HEK293 (cell line): ENCODE results near the gene GNMT.

Experiments
- CTCF ChIA-PET: fragments of 350-600 bp; formaldehyde crosslinking; extraction: SDS; loops from one replicate; lab custom pipeline; 2021; ENCODE audit warnings: antibody characterized with exemption; lab: Yijun Ruan, JAX
- POLR2A ChIA-PET: fragments of 300-600 bp; formaldehyde crosslinking; extraction: SDS; loops from one replicate; lab custom pipeline; 2020; ENCODE audit warnings: antibody characterized with exemption, inconsistent platforms; lab: Yijun Ruan, JAX
- H3K27ac ChIP-seq: fragments of 200-500 bp; sonication (Bioruptor generic); 2 replicates; pipeline ENCODE4 v1.5.1; 2014; ENCODE audit warnings: low read depth, low read length, control low read depth, inconsistent platforms; ENCODE audit errors: extremely low read depth
- H3K36me3 ChIP-seq, 2 experiments: fragments of 200-500 bp in 1 of 2; sonication (Bioruptor generic) in 1 of 2; 1 replicate in 1 of 2; 2 replicates in 1 of 2; pipeline ENCODE4 v1.5.1; 2014 to 2017; ENCODE audit warnings: inconsistent platforms in 2 of 2, low read length in 2 of 2; ENCODE audit not compliant: control insufficient read depth in 2 of 2, insufficient read depth in 1 of 2
- H3K4me1 ChIP-seq: fragments of 200-500 bp; sonication (Bioruptor generic); 2 replicates; pipeline ENCODE4 v1.5.1; 2014; ENCODE audit warnings: mild to moderate bottlenecking, low read length, inconsistent platforms; ENCODE audit not compliant: control insufficient read depth, insufficient read depth
- H3K4me3 ChIP-seq: 2 replicates; pipeline ENCODE4 v1.5.1; 2011; ENCODE audit warnings: low read depth, mild to moderate bottlenecking, control low read depth, low read length, moderate library complexity
- H3K9me3 ChIP-seq: fragments of 200-500 bp; sonication (Bioruptor generic); 2 replicates; pipeline ENCODE4 v1.5.1; 2014; ENCODE audit warnings: low read depth, low read length, inconsistent platforms; ENCODE audit not compliant: control insufficient read depth, insufficient read depth
- BCL11B ChIP-seq: fragments of 450-650 bp; formaldehyde crosslinking; IDR thresholded peaks from 2 replicates; pipeline ENCODE4 v1.5.1; 2016; ENCODE audit warnings: low read depth, missing biosample characterization, missing genetic modification characterization
- EGR2 ChIP-seq: fragments of 450-650 bp; formaldehyde crosslinking; IDR thresholded peaks from 2 replicates; pipeline ENCODE4 v1.5.1; 2016; ENCODE audit warnings: low read depth, missing biosample characterization, missing genetic modification characterization
- GLI4 ChIP-seq: fragments of 450-650 bp; formaldehyde crosslinking; IDR thresholded peaks from 2 replicates; pipeline ENCODE4 v1.5.1; 2016; ENCODE audit warnings: missing biosample characterization, missing genetic modification characterization
- IKZF3 ChIP-seq: fragments of 450-650 bp; IDR thresholded peaks from 2 replicates; pipeline ENCODE4 v1.5.0; 2018; ENCODE audit warnings: missing biosample characterization, mild to moderate bottlenecking, missing genetic modification characterization, moderate library complexity
- MZF1 ChIP-seq: fragments of 450-650 bp; formaldehyde crosslinking; IDR thresholded peaks from 2 replicates; pipeline ENCODE4 v1.5.1; 2017; ENCODE audit warnings: missing biosample characterization, missing genetic modification characterization, borderline replicate concordance
- ZNF174 ChIP-seq: fragments of 450-650 bp; formaldehyde crosslinking; IDR thresholded peaks from 2 replicates; pipeline ENCODE4 v1.5.0; 2017; ENCODE audit warnings: missing biosample characterization, mild to moderate bottlenecking, missing genetic modification characterization
- ZNF223 ChIP-seq: fragments of 450-650 bp; formaldehyde crosslinking; IDR thresholded peaks from 2 replicates; pipeline ENCODE4 v1.5.1; 2016; ENCODE audit warnings: missing biosample characterization, missing genetic modification characterization
- ZNF23 ChIP-seq: fragments of 450-650 bp; formaldehyde crosslinking; IDR thresholded peaks from 2 replicates; pipeline ENCODE4 v1.5.1; 2016; ENCODE audit warnings: missing biosample characterization, missing genetic modification characterization, borderline replicate concordance
- ZNF311 ChIP-seq: fragments of 450-650 bp; formaldehyde crosslinking; IDR thresholded peaks from 2 replicates; pipeline ENCODE4 v1.5.1; 2017; ENCODE audit warnings: missing biosample characterization, missing genetic modification characterization, borderline replicate concordance
- ZNF362 ChIP-seq: fragments of 450-650 bp; formaldehyde crosslinking; IDR thresholded peaks from 2 replicates; pipeline ENCODE4 v1.5.1; 2016; ENCODE audit warnings: missing biosample characterization, missing genetic modification characterization
- ZNF473 ChIP-seq: fragments of 450-650 bp; formaldehyde crosslinking; IDR thresholded peaks from 2 replicates; pipeline ENCODE4 v1.5.1; 2017; ENCODE audit warnings: missing biosample characterization, missing genetic modification characterization
- ZNF561 ChIP-seq: fragments of 450-650 bp; IDR thresholded peaks from 2 replicates; pipeline ENCODE4 v1.5.1; 2018; ENCODE audit warnings: missing biosample characterization, missing genetic modification characterization, borderline replicate concordance
- ZNF610 ChIP-seq: fragments of 450-650 bp; formaldehyde crosslinking; IDR thresholded peaks from 2 replicates; pipeline ENCODE4 v1.5.1; 2016; ENCODE audit warnings: missing biosample characterization, missing genetic modification characterization, borderline replicate concordance
- ZNF639 ChIP-seq: fragments of 450-650 bp; formaldehyde crosslinking; IDR thresholded peaks from 2 replicates; pipeline ENCODE4 v1.5.1; 2016; ENCODE audit warnings: missing biosample characterization, missing genetic modification characterization
- ZNF645 ChIP-seq: fragments of 450-650 bp; formaldehyde crosslinking; IDR thresholded peaks from 2 replicates; pipeline ENCODE4; 2016; ENCODE audit warnings: missing biosample characterization, missing genetic modification characterization
- ZNF670 ChIP-seq: fragments of 450-650 bp; formaldehyde crosslinking; IDR thresholded peaks from 2 replicates; pipeline ENCODE4 v1.5.1; 2016; ENCODE audit warnings: missing biosample characterization, missing genetic modification characterization, low read depth
- ZNF843 ChIP-seq: fragments of 450-650 bp; formaldehyde crosslinking; IDR thresholded peaks from 2 replicates; pipeline ENCODE4 v1.5.1; 2016; ENCODE audit warnings: missing biosample characterization, missing genetic modification characterization
- ZSCAN16 ChIP-seq: fragments of 450-650 bp; formaldehyde crosslinking; IDR thresholded peaks from 2 replicates; pipeline ENCODE4 v1.5.1; 2016; ENCODE audit warnings: missing biosample characterization, missing genetic modification characterization
- ZSCAN23 ChIP-seq: fragments of 450-650 bp; formaldehyde crosslinking; IDR thresholded peaks from 2 replicates; pipeline ENCODE4 v1.5.1; 2016; ENCODE audit warnings: missing biosample characterization, missing genetic modification characterization

GNMT gene

GRCh38 chr6:43011207-43011606, 50.7 kb downstream of the GNMT start:
- H3K4me3 ChIP-seq, result no peak overlapping the region
- POLR2A ChIA-PET, result interaction anchor here (1.0 to 1.6 kb wide), 5 partner anchors 10 to 132 kb away, joined by 3 to 10 read pairs (median 4); partner anchors contain the start of genes CNPY3, PPP2R5D and RRP36
- CTCF ChIA-PET, result interaction anchor here (0.6 to 4.5 kb wide), 7 partner anchors 9 to 134 kb away, joined by 3 to 30 read pairs (median 4); partner anchors contain the start of genes PPP2R5D and RRP36
- TF ChIP-seq ZNF561 (tag by site-specific recombination) (no peak), ZNF670 (tag by site-specific recombination) (no peak), MZF1 (tag by site-specific recombination) (peak; percentile 77; the same call in 1 of the 2 replicates), ZNF311 (tag by site-specific recombination) (no peak), ZNF23 (tag by site-specific recombination) (no peak), ZNF223 (tag by site-specific recombination) (no peak), IKZF3 (tag by site-specific recombination) (no peak)
- no peaks in the 10 kb centered on the region for H3K9me3 ChIP-seq
- H3K4me1 ChIP-seq, result peaks cover 12% of the 10 kb centered on the region
- no peak overlapping the region for H3K27ac ChIP-seq
- H3K36me3 ChIP-seq, result peaks cover 31 to 72% of the 10 kb centered on the region in 2 experiments

GRCh38 chr6:43012364-43012763, 51.8 kb downstream of the GNMT start:
- Histone ChIP-seq H3K9me3 (no peaks in the 10 kb centered on the region), H3K4me3 (peak overlapping the region; percentile 1; the same call in 1 of the 2 replicates), H3K36me3 (peaks cover 26 to 71% of the 10 kb centered on the region in 2 experiments), H3K4me1 (peaks cover 12% of the 10 kb centered on the region), H3K27ac (0 out of 2 replicates have a peak overlapping the region, but pooled peaks have one; percentile 76)
- ChIA-PET POLR2A (interaction anchor here (1.1 to 4.6 kb wide), 10 partner anchors 9 to 83 kb away, joined by 3 to 66 read pairs (median 36); partner anchors contain the start of genes CNPY3, CUL7, PEX6 and PPP2R5D), CTCF (interaction anchor here (2.6 kb wide), 1 partner anchor 131 kb away, joined by 14 read pairs; no protein-coding TSS in a partner anchor)
- no peak for TF ChIP-seq ZNF362
- TF ChIP-seq GLI4, result no peak
- no peak for TF ChIP-seq ZSCAN16
- no peak for TF ChIP-seq BCL11B (tag by site-specific recombination)
- TF ChIP-seq ZSCAN23 (tag by site-specific recombination), result no peak
- TF ChIP-seq ZNF645 (tag by site-specific recombination), result no peak
- no peak for TF ChIP-seq EGR2 (tag by site-specific recombination)
- no peak for TF ChIP-seq ZNF610 (tag by site-specific recombination)
- TF ChIP-seq ZNF473, result no peak
- no peak for TF ChIP-seq ZNF174 (tag by site-specific recombination)
- TF ChIP-seq ZNF843, result no peak
- TF ChIP-seq ZNF639 (tag by site-specific recombination), result no peak
- TF ChIP-seq, all 188 proteins: peak for 0
